Mucosa of stomach (tissue), 1 donor: ENCODE data around the gene KRT8.

Source experiments
- H3K27me3 ChIP-seq: one replicate; pipeline ENCODE4 v1.7.0; 2013; ENCODE audit warnings: mild to moderate bottlenecking, low read length; ENCODE audit not compliant: control insufficient read depth, insufficient read depth
- H3K36me3 ChIP-seq: one replicate; pipeline ENCODE4 v1.7.0; 2013; ENCODE audit warnings: low read length; ENCODE audit not compliant: control insufficient read depth, insufficient read depth
- H3K4me1 ChIP-seq: one replicate; pipeline ENCODE4 v1.7.0; 2013; ENCODE audit warnings: mild to moderate bottlenecking, low read length; ENCODE audit not compliant: control insufficient read depth, insufficient read depth
- H3K4me3 ChIP-seq: one replicate; pipeline ENCODE4 v1.7.0; 2013; ENCODE audit warnings: low read length
- H3K9ac ChIP-seq: one replicate; pipeline ENCODE4 v1.7.0; 2013; ENCODE audit warnings: mild to moderate bottlenecking, low read length, moderate library complexity
- H3K9me3 ChIP-seq: one replicate; pipeline ENCODE4 v1.7.0; 2013; ENCODE audit warnings: mild to moderate bottlenecking, low read length, moderate library complexity; ENCODE audit not compliant: control insufficient read depth
- donor health status: Pancreatic carcinoma.

Gene KRT8

GRCh38 chr12:52874573-52875435 is 30.1 kb downstream of the KRT8 start:
- H3K9me3 ChIP-seq: no peaks in the 10 kb centered on the region
- H3K4me1 ChIP-seq: peaks cover 90% of the 10 kb centered on the region
- H3K4me3 ChIP-seq: peak overlapping the region; percentile 28
- no peaks in the 10 kb centered on the region for H3K27me3 ChIP-seq
- no peaks in the 10 kb centered on the region for H3K36me3 ChIP-seq
- peak overlapping the region; percentile 69 for H3K9ac ChIP-seq

GRCh38 chr12:52873832-52874572 is 30.9 kb downstream of the KRT8 start:
- peaks cover 88% of the 10 kb centered on the region for H3K4me1 ChIP-seq
- no peaks in the 10 kb centered on the region for H3K36me3 ChIP-seq
- H3K9ac ChIP-seq: peak overlapping the region; percentile 80
- no peaks in the 10 kb centered on the region for H3K9me3 ChIP-seq
- no peaks in the 10 kb centered on the region for H3K27me3 ChIP-seq
- peak overlapping the region; percentile 28 for H3K4me3 ChIP-seq

GRCh38 chr12:52873513-52873831 is 31.4 kb downstream of the KRT8 start:
- H3K27me3 ChIP-seq: no peaks in the 10 kb centered on the region
- peak overlapping the region; percentile 80 for H3K9ac ChIP-seq
- H3K4me1 ChIP-seq: peaks cover 87% of the 10 kb centered on the region
- peak overlapping the region; percentile 10 for H3K4me3 ChIP-seq
- H3K9me3 ChIP-seq: no peaks in the 10 kb centered on the region
- H3K36me3 ChIP-seq: no peaks in the 10 kb centered on the region

GRCh38 chr12:52872644-52873389 is 32.1 kb downstream of the KRT8 start:
- Histone ChIP-seq H3K4me3 (no peak overlapping the region), H3K27me3 (no peaks in the 10 kb centered on the region), H3K4me1 (peaks cover 88% of the 10 kb centered on the region), H3K9ac (no peak overlapping the region), H3K36me3 (no peaks in the 10 kb centered on the region), H3K9me3 (no peaks in the 10 kb centered on the region)

- H3K27me3 ChIP-seq: no peaks in the 10 kb centered on the region
- H3K4me3 ChIP-seq: no peak overlapping the region
- H3K36me3 ChIP-seq: no peaks in the 10 kb centered on the region
- H3K9ac ChIP-seq: peak overlapping the region; percentile 62
- H3K4me1 ChIP-seq: peaks cover 87% of the 10 kb centered on the region
- H3K9me3 ChIP-seq: no peaks in the 10 kb centered on the region
These were observed 33.4 kb downstream of the KRT8 start for GRCh38 chr12:52871291-52872039.

- H3K27me3 ChIP-seq: no peaks in the 10 kb centered on the region
- H3K4me1 ChIP-seq: peaks cover 80% of the 10 kb centered on the region
- no peak overlapping the region for H3K4me3 ChIP-seq
- H3K9me3 ChIP-seq: no peaks in the 10 kb centered on the region
- no peaks in the 10 kb centered on the region for H3K36me3 ChIP-seq
- H3K9ac ChIP-seq: peak overlapping the region; percentile 62
These were observed 34.2 kb downstream of the KRT8 start for GRCh38 chr12:52870361-52871290.

- no peaks in the 10 kb centered on the region for H3K9me3 ChIP-seq
- H3K4me3 ChIP-seq: no peak overlapping the region
- peak overlapping the region; percentile 37 for H3K9ac ChIP-seq
- H3K4me1 ChIP-seq: peaks cover 56% of the 10 kb centered on the region
- no peaks in the 10 kb centered on the region for H3K27me3 ChIP-seq
- H3K36me3 ChIP-seq: no peaks in the 10 kb centered on the region
These were observed 37.2 kb downstream of the KRT8 start for GRCh38 chr12:52867642-52868041.

- Histone ChIP-seq H3K36me3 (no peaks in the 10 kb centered on the region), H3K9ac (peak overlapping the region; percentile 37), H3K4me3 (no peak overlapping the region), H3K4me1 (peaks cover 51% of the 10 kb centered on the region), H3K27me3 (no peaks in the 10 kb centered on the region), H3K9me3 (no peaks in the 10 kb centered on the region)
These were observed 37.7 kb downstream of the KRT8 start for GRCh38 chr12:52867152-52867551.

GRCh38 chr12:52865090-52865944 is 39.6 kb downstream of the KRT8 start:
- Histone ChIP-seq H3K4me3 (no peak overlapping the region), H3K4me1 (peaks cover 33% of the 10 kb centered on the region), H3K27me3 (no peaks in the 10 kb centered on the region), H3K9me3 (no peaks in the 10 kb centered on the region), H3K9ac (no peak overlapping the region), H3K36me3 (no peaks in the 10 kb centered on the region)

- no peaks in the 10 kb centered on the region for H3K36me3 ChIP-seq
- H3K4me1 ChIP-seq: peaks cover 18% of the 10 kb centered on the region
- H3K9ac ChIP-seq: no peak overlapping the region
- H3K27me3 ChIP-seq: no peaks in the 10 kb centered on the region
- no peaks in the 10 kb centered on the region for H3K9me3 ChIP-seq
- no peak overlapping the region for H3K4me3 ChIP-seq
These were observed 42.9 kb downstream of the KRT8 start for GRCh38 chr12:52862023-52862422.
